Karpas-422 (cell line): Measurements from ENCODE around the gene TCF7L2. TPM values are rescaled to one million over a fixed set of nuclear protein-coding genes. Genes with fewer than 3 reads are reported as not detected.

Experiments used
- DNase-seq: peaks from one replicate; pipeline ENCODE4 v3.0.0-alpha.2; 2015
- H2AFZ ChIP-seq: fragments of 200-600 bp; sonication (generic); 2 replicates; pipeline ENCODE4 v1.6.1; 2014; ENCODE audit warnings: antibody characterized with exemption, low read length, mixed read lengths
- H3K27ac ChIP-seq: fragments of 200-600 bp; sonication (generic); 2 replicates; pipeline ENCODE4 v1.5.1; 2014; ENCODE audit warnings: mild to moderate bottlenecking, low read length, moderate library complexity
- H3K27me3 ChIP-seq: fragments of 200-600 bp; sonication (generic); 2 replicates; pipeline ENCODE4 v1.6.1; 2014; ENCODE audit warnings: low read length, mixed read lengths
- H3K36me3 ChIP-seq: fragments of 200-600 bp; sonication (generic); 2 replicates; pipeline ENCODE4 v1.6.1; 2014; ENCODE audit warnings: low read length, mixed read lengths; ENCODE audit not compliant: insufficient read depth
- H3K4me1 ChIP-seq: fragments of 200-600 bp; sonication (generic); 2 replicates; pipeline ENCODE4 v1.6.1; 2014; ENCODE audit warnings: mild to moderate bottlenecking, low read length, mixed read lengths
- H3K4me2 ChIP-seq: fragments of 200-600 bp; sonication (generic); 2 replicates; pipeline ENCODE4 v1.6.1; 2014; ENCODE audit warnings: low read length, low read depth, mild to moderate bottlenecking; ENCODE audit not compliant: poor library complexity, severe bottlenecking
- H3K4me3 ChIP-seq: fragments of 200-600 bp; sonication (generic); 2 replicates; pipeline ENCODE4 v1.5.1; 2014; ENCODE audit warnings: mild to moderate bottlenecking, antibody characterized with exemption, low read length, mixed read lengths
- H3K79me2 ChIP-seq: fragments of 200-600 bp; sonication (generic); 2 replicates; pipeline ENCODE4 v1.6.1; 2014; ENCODE audit warnings: mild to moderate bottlenecking, low read length, mixed read lengths
- H3K9ac ChIP-seq: fragments of 200-600 bp; sonication (generic); 2 replicates; pipeline ENCODE4 v1.6.0; 2014; ENCODE audit warnings: low read length
- H3K9me2 ChIP-seq: fragments of 200-600 bp; sonication (generic), shearing (Covaris generic); replicated peaks from 2 replicates; pipeline ENCODE4 v1.6.0; 2014; ENCODE audit warnings: mild to moderate bottlenecking, low read length, moderate library complexity; ENCODE audit not compliant: insufficient read depth
- H3K9me3 ChIP-seq: fragments of 300-700, 200-600 bp; sonication (generic); 2 replicates; pipeline ENCODE4 v1.6.1; 2014; ENCODE audit warnings: low read length, mixed read lengths
- H4K20me1 ChIP-seq: fragments of 200-600 bp; sonication (generic); 2 replicates; pipeline ENCODE4 v1.6.1; 2014; ENCODE audit warnings: mild to moderate bottlenecking, antibody characterized with exemption, low read length, low read depth; ENCODE audit not compliant: insufficient read depth
- total RNA-seq: library from RNA; depleted of rRNA; stranded (reverse); fragments of >200 nt; shearing (Covaris generic); gene quantifications from 2 replicates; pipeline ENCODE4 v1.2.3, GENCODE V29; 2014; ENCODE audit warnings: low replicate concordance

Gene TCF7L2
- total RNA-seq, 1 experiment from 2014 or later: not detected

- no peak overlapping the region for H3K9ac ChIP-seq
- H3K4me1 ChIP-seq: no peaks in the 10 kb centered on the region
- DNase-seq: no peak
- no peaks in the 10 kb centered on the region for H3K9me3 ChIP-seq
- no peak overlapping the region for H3K4me2 ChIP-seq
- H3K9me2 ChIP-seq: no peaks in the 10 kb centered on the region
- no peaks in the 10 kb centered on the region for H3K27me3 ChIP-seq
- no peak overlapping the region for H3K4me3 ChIP-seq
- no peak overlapping the region for H2AFZ ChIP-seq
- no peak overlapping the region for H3K27ac ChIP-seq
- H3K36me3 ChIP-seq: no peaks in the 10 kb centered on the region
- H4K20me1 ChIP-seq: no peaks in the 10 kb centered on the region
- no peaks in the 10 kb centered on the region for H3K79me2 ChIP-seq
Measured at GRCh38 chr10:112913661-112914287, 36.3 kb upstream of the TCF7L2 start.

GRCh38 chr10:112914288-112914952 lies 35.6 kb upstream of the TCF7L2 start:
- no peak for DNase-seq
- H3K27me3 ChIP-seq: no peaks in the 10 kb centered on the region
- no peaks in the 10 kb centered on the region for H4K20me1 ChIP-seq
- H2AFZ ChIP-seq: no peak overlapping the region
- no peaks in the 10 kb centered on the region for H3K36me3 ChIP-seq
- H3K4me1 ChIP-seq: no peaks in the 10 kb centered on the region
- no peaks in the 10 kb centered on the region for H3K9me2 ChIP-seq
- H3K4me2 ChIP-seq: no peak overlapping the region
- H3K4me3 ChIP-seq: no peak overlapping the region
- H3K9ac ChIP-seq: no peak overlapping the region
- H3K9me3 ChIP-seq: no peaks in the 10 kb centered on the region
- no peak overlapping the region for H3K27ac ChIP-seq
- no peaks in the 10 kb centered on the region for H3K79me2 ChIP-seq

DNA sequence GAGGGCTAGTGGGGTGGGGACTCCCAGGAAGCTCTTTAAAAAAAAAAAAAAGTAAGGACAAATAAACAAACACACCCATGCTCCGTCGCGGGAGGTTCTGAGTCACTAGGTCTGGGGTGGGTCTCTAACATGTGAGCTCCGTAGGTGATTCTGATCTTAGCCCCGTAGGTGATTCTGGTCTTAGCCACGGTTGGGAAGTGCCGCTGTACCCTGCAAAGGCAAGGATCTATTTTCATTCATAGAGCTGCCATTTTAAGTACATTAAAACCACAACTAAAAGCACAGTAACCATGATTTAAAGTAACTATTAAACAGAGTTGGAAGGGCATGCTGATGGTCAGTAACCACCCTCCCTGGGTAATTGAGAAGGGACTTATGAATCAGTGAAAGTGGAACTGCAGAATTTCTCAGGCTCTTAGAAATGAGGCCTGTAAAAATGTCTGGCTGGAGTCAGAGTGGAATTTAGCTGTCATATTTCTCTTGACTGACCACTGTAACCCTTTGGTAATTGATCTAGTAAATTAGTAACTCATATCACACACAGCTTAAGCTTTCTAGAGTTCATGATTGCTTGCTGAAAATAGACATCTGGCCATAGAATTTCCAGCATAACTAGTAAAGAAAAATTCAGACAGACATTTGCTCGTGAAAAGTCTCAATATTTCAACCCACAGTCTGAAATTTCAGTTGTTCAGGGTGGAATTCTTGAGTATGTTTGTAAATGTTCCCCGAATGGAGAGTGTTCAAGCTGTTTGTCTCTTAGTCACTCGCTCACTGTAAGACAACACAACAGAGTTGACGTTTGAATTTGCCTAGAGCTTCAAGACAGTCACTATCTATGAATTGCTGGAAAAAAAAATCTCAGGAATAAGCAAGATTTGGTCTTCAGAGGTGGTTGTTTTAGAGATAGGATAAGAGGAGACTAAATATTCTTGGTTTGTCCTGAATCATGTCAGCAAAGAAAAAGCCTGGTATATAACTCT lies 34.2 kb upstream of the TCF7L2 start:
- Histone ChIP-seq H3K36me3 (no peaks in the 10 kb centered on the region), H4K20me1 (no peaks in the 10 kb centered on the region), H2AFZ (no peak overlapping the region), H3K79me2 (no peaks in the 10 kb centered on the region), H3K9ac (no peak overlapping the region), H3K4me1 (no peaks in the 10 kb centered on the region), H3K9me3 (no peaks in the 10 kb centered on the region), H3K4me2 (no peak overlapping the region), H3K27ac (no peak overlapping the region), H3K4me3 (no peak overlapping the region), H3K9me2 (no peaks in the 10 kb centered on the region), H3K27me3 (no peaks in the 10 kb centered on the region)
- DNase-seq: no peak

GRCh38 chr10:112917681-112918080 lies 32.4 kb upstream of the TCF7L2 start:
- Histone ChIP-seq H3K9ac (no peak overlapping the region), H2AFZ (no peak overlapping the region), H3K4me2 (no peak overlapping the region), H3K79me2 (no peaks in the 10 kb centered on the region), H3K9me2 (no peaks in the 10 kb centered on the region), H4K20me1 (no peaks in the 10 kb centered on the region), H3K4me3 (no peak overlapping the region), H3K36me3 (no peaks in the 10 kb centered on the region), H3K4me1 (no peaks in the 10 kb centered on the region), H3K27me3 (no peaks in the 10 kb centered on the region), H3K27ac (no peak overlapping the region), H3K9me3 (no peaks in the 10 kb centered on the region)
- no peak for DNase-seq

DNA sequence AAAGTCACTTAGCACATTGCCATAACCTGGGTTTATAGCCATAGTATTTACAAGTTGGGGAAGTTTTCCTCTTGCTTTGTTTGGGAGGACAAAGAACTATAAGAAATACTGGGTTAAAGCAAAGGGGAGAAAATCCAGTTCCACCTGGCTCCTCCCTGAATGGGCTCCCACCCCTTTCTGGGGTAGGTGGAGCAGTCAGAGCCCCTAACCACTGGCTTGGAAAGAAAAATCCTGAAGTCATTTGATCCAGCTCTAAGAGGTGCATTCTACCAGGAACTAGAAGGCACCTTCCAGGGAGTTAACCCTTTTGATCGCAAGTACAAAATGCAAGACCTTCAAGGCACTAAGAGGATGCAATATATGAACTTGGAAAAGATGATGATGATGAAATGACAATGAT lies 31.3 kb upstream of the TCF7L2 start:
- H3K27ac ChIP-seq: no peak overlapping the region
- H3K4me3 ChIP-seq: no peak overlapping the region
- H3K9ac ChIP-seq: no peak overlapping the region
- no peak overlapping the region for H3K4me2 ChIP-seq
- no peak overlapping the region for H2AFZ ChIP-seq
- H3K4me1 ChIP-seq: no peaks in the 10 kb centered on the region
- no peaks in the 10 kb centered on the region for H4K20me1 ChIP-seq
- H3K79me2 ChIP-seq: no peaks in the 10 kb centered on the region
- H3K27me3 ChIP-seq: no peaks in the 10 kb centered on the region
- no peak for DNase-seq
- no peaks in the 10 kb centered on the region for H3K9me2 ChIP-seq
- H3K36me3 ChIP-seq: no peaks in the 10 kb centered on the region
- no peaks in the 10 kb centered on the region for H3K9me3 ChIP-seq

DNA sequence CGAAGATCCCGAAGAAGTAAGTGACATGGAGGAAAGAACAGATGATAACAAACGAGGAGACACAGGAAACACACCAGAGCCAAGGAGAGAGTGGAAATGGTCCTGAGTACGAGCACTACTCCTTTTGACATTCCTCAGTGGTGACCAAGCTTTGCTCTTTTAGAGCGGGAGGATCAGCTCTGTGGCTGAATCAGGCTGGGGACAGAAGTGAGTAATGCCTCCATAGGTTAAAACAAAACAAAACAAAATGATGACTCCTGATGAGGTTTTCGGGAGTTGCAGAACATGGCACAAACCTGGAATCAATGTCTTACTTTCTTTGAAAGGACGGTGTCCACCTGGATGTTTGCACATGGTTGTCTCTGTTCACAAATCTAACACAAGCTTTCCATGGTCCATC lies 30.3 kb upstream of the TCF7L2 start:
- Histone ChIP-seq H3K27me3 (no peaks in the 10 kb centered on the region), H3K79me2 (no peaks in the 10 kb centered on the region), H3K4me3 (no peak overlapping the region), H3K9me3 (no peaks in the 10 kb centered on the region), H3K9ac (no peak overlapping the region), H3K27ac (no peak overlapping the region), H3K4me1 (no peaks in the 10 kb centered on the region), H3K36me3 (no peaks in the 10 kb centered on the region), H3K9me2 (no peaks in the 10 kb centered on the region), H3K4me2 (no peak overlapping the region), H4K20me1 (no peaks in the 10 kb centered on the region), H2AFZ (no peak overlapping the region)
- no peak for DNase-seq

- H3K36me3 ChIP-seq: no peaks in the 10 kb centered on the region
- H3K4me3 ChIP-seq: no peak overlapping the region
- no peak overlapping the region for H3K4me2 ChIP-seq
- no peaks in the 10 kb centered on the region for H3K4me1 ChIP-seq
- no peak for DNase-seq
- H4K20me1 ChIP-seq: no peaks in the 10 kb centered on the region
- no peaks in the 10 kb centered on the region for H3K9me2 ChIP-seq
- H3K27me3 ChIP-seq: no peaks in the 10 kb centered on the region
- no peak overlapping the region for H3K9ac ChIP-seq
- H2AFZ ChIP-seq: no peak overlapping the region
- H3K9me3 ChIP-seq: no peaks in the 10 kb centered on the region
- H3K79me2 ChIP-seq: no peaks in the 10 kb centered on the region
- no peak overlapping the region for H3K27ac ChIP-seq
Measured at GRCh38 chr10:112926906-112927688, 22.9 kb upstream of the TCF7L2 start.
